ENCODE results near the gene CDK6.

- TF ChIP-seq, protein P1, sequence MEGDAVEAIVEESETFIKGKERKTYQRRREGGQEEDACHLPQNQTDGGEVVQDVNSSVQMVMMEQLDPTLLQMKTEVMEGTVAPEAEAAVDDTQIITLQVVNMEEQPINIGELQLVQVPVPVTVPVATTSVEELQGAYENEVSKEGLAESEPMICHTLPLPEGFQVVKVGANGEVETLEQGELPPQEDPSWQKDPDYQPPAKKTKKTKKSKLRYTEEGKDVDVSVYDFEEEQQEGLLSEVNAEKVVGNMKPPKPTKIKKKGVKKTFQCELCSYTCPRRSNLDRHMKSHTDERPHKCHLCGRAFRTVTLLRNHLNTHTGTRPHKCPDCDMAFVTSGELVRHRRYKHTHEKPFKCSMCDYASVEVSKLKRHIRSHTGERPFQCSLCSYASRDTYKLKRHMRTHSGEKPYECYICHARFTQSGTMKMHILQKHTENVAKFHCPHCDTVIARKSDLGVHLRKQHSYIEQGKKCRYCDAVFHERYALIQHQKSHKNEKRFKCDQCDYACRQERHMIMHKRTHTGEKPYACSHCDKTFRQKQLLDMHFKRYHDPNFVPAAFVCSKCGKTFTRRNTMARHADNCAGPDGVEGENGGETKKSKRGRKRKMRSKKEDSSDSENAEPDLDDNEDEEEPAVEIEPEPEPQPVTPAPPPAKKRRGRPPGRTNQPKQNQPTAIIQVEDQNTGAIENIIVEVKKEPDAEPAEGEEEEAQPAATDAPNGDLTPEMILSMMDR (conservative IDR thresholded peaks at IDR 0.05 in 1 of 2, IDR thresholded peaks at IDR 0.05 in 1 of 2; ENCODE audit: extremely low read depth in 1 of 2, insufficient read depth in 1 of 2, low read depth in 1 of 2, low read length in 2 of 2) = no peak
- no peak for TF ChIP-seq EZH2 (IDR thresholded peaks at IDR 0.05; ENCODE audit: borderline replicate concordance, low read length)
Measured at GRCh38 chr7:92782236-92782635, 54.1 kb downstream of the CDK6 start.

Data from mammary epithelial cell (primary cell).